Lung (tissue), 12 donors: ENCODE data around the gene GET3. TPM values are rescaled to one million over a fixed set of nuclear protein-coding genes. Genes with fewer than 3 reads are reported as not detected.
"Not testable (repeated sequence)": the region's sequence is repeated elsewhere in the genome, so short reads cannot be mapped to it uniquely, and the experiment has no call there.

Experiments used
- ATAC-seq: fragments of 200-7000 bp; cut with Tn5 transposase; one replicate; pipeline ENCODE4 v1.9.1; 2020; ENCODE audit warnings: moderate number of reproducible peaks; ENCODE audit not compliant: insufficient read depth, low FRiP score
- DNase-seq, 3 donors: peaks; one replicate each; pipeline ENCODE4 v3.0.0-alpha.2; 2013 to 2017
- H3K27ac ChIP-seq, 2 donors: one replicate each; pipeline ENCODE4 v1.5.1; 2013; ENCODE audit warnings: mild to moderate bottlenecking in 2 of 2, moderate library complexity in 2 of 2, control low read depth in 1 of 2, inconsistent platforms in 1 of 2, low read depth in 1 of 2, low read length in 1 of 2
- H3K27me3 ChIP-seq, 3 donors: one replicate each; pipeline ENCODE4 v1.5.1; 2013; ENCODE audit warnings: low read length in 2 of 3; ENCODE audit not compliant: control insufficient read depth in 3 of 3, insufficient read depth in 3 of 3
- H3K36me3 ChIP-seq, 4 donors: one replicate each; pipeline ENCODE4 v1.5.1; 2013; ENCODE audit warnings: low read length in 4 of 4, mild to moderate bottlenecking in 1 of 4, moderate library complexity in 1 of 4; ENCODE audit not compliant: control insufficient read depth in 4 of 4, insufficient read depth in 4 of 4
- H3K4me1 ChIP-seq, 5 donors: one replicate each; pipeline ENCODE4 v1.5.1; 2013; ENCODE audit warnings: low read length in 5 of 5, mild to moderate bottlenecking in 2 of 5, moderate library complexity in 1 of 5; ENCODE audit not compliant: control insufficient read depth in 5 of 5, insufficient read depth in 5 of 5
- H3K4me3 ChIP-seq: one replicate; pipeline ENCODE4 v1.5.1; 2013; ENCODE audit warnings: mild to moderate bottlenecking, control low read depth, moderate library complexity
- H3K9ac ChIP-seq, 2 donors: one replicate each; pipeline ENCODE4 v1.5.1; 2013; ENCODE audit warnings: low read length in 2 of 2, control low read depth in 1 of 2; ENCODE audit not compliant: insufficient read depth in 1 of 2
- H3K9me3 ChIP-seq, 4 donors: one replicate each; pipeline ENCODE4 v1.5.1; 2013; ENCODE audit warnings: low read length in 3 of 4, mild to moderate bottlenecking in 1 of 4, moderate library complexity in 1 of 4; ENCODE audit not compliant: control insufficient read depth in 4 of 4, insufficient read depth in 3 of 4
- WGBS, 2 donors: extraction: QIAGEN DNeasy Blood & Tissue Kit; methylation state at CpG; one replicate each; pipeline ENCODE4 v1.1.7; 2013; 5-methylcytosine and 5-hydroxymethylcytosine counted together
- polyA plus RNA-seq, 2 donors: library from polyadenylated mRNA; stranded (reverse); fragments of 200-250 nt; gene quantifications; one replicate each; pipeline ENCODE4 v1.2.1, GENCODE V29; 2013
- total RNA-seq, 2 donors: library from RNA; depleted of rRNA in 1 of 2; stranded (reverse); fragments of >200 nt in 1 of 2; gene quantifications; one replicate each; pipeline ENCODE4 v1.2.1, GENCODE V29; 2014 to 2021
- TF ChIP-seq, protein P1 (sequence below): IDR thresholded peaks from 2 replicates; pipeline ENCODE4 v1.5.1; 2012; ENCODE audit warnings: mild to moderate bottlenecking; ENCODE audit errors: control extremely low read depth, extremely low read depth
- donor health status: control.
- donor health status: control.
- donor health status: Bipolar disorder and iron deficiency.
- donor health status: healthy.
- donor health status: DM: yes; HTN: yes; CAD: no.

The GET3 gene
- total and polyA plus RNA-seq, 4 donors = 33.4 to 112 (median 76.9) TPM

DNA sequence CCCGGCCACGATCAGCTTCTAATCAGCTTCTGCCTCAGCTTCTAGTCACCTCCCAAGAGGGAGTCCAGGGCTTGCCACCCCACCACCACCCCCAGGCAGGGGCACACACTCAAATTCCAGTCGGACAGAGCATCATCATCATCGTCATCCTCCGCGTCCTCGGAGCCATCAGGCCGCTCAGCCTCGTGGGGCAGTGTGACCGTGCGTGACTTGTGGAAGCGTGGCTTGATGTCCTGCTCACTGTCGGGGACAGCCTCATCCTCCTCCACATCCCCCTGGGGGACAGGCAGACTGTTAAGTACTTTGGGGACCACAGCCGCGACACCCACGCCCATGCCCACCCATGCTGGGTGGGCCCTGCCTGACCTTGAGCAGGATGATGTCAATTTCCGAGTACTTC is 26.1 kb upstream of the GET3 start:
- ATAC-seq = no peak
- Histone ChIP-seq H3K4me3 (no peak overlapping the region), H3K9me3 (no peaks in the 10 kb centered on the region), H3K9ac (no peak overlapping the region), H3K27ac (no peak overlapping the region), H3K27me3 (no peaks in the 10 kb centered on the region), H3K4me1 (no peaks in the 10 kb centered on the region), H3K36me3 (peaks cover 18 to 61% (median 53%) of the 10 kb centered on the region in 4 donors)
- TF ChIP-seq, protein P1, sequence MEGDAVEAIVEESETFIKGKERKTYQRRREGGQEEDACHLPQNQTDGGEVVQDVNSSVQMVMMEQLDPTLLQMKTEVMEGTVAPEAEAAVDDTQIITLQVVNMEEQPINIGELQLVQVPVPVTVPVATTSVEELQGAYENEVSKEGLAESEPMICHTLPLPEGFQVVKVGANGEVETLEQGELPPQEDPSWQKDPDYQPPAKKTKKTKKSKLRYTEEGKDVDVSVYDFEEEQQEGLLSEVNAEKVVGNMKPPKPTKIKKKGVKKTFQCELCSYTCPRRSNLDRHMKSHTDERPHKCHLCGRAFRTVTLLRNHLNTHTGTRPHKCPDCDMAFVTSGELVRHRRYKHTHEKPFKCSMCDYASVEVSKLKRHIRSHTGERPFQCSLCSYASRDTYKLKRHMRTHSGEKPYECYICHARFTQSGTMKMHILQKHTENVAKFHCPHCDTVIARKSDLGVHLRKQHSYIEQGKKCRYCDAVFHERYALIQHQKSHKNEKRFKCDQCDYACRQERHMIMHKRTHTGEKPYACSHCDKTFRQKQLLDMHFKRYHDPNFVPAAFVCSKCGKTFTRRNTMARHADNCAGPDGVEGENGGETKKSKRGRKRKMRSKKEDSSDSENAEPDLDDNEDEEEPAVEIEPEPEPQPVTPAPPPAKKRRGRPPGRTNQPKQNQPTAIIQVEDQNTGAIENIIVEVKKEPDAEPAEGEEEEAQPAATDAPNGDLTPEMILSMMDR = no peak
- 96 to 98% methylated on average over 17 of the region's 17 CpGs for WGBS, 2 donors
- DNase-seq = no peak

DNA sequence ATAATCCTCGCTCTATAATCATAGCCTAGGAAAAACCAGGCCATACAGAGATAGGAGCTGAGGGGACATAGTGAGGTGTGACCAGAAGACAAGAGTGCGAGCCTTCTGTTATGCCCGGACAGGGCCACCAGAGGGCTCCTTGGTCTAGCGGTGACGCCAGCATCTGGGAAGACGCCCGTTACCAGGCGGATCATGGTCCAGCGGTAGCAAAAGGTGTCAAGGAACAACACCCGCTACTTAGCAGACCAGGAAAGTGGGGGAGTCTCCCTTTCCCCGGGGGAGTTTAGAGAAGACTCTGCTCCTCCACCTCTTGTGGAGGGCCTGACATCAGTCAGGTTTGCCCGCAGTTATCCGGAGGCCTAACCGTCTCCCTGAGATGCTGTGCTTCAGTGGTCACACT is 25.2 kb upstream of the GET3 start:
- H3K9ac ChIP-seq, H3K27me3 ChIP-seq, H3K4me3 ChIP-seq, H3K4me1 ChIP-seq, ATAC-seq, DNase-seq, H3K27ac ChIP-seq, H3K9me3 ChIP-seq: not testable (repeated sequence)
- 54 to 56% methylated on average over 11 to 12 of the region's 14 CpGs for WGBS, 2 donors
- H3K36me3 ChIP-seq = peaks cover 18 to 61% (median 53%) of the 10 kb centered on the region in 4 donors

DNA sequence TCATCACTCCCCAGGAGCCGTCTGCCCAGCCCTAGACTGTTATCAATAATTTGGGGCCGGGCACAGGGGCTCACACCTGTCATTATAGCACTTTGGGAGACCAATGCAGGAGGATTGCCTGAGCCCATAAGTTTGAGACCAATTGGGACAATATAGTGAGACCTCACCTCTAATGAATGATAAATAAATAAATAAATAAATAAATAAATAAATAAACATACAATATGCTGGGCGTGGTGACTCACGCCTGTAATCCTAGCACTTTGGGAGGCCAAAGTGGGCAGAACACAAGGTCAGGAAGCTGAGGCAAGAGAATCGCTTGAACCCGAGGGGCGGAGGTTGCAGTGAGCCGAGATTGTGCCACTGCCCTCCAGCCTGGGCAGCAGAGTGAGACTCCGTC is 24.0 kb upstream of the GET3 start:
- not testable (repeated sequence) for H3K27ac ChIP-seq, H3K27me3 ChIP-seq, H3K4me1 ChIP-seq, H3K9ac ChIP-seq, H3K9me3 ChIP-seq, H3K4me3 ChIP-seq, DNase-seq, ATAC-seq
- 93 to 98% methylated on average over 9 of the region's 9 CpGs for WGBS, 2 donors
- H3K36me3 ChIP-seq = peaks cover 18 to 56% (median 54%) of the 10 kb centered on the region in 4 donors

DNA sequence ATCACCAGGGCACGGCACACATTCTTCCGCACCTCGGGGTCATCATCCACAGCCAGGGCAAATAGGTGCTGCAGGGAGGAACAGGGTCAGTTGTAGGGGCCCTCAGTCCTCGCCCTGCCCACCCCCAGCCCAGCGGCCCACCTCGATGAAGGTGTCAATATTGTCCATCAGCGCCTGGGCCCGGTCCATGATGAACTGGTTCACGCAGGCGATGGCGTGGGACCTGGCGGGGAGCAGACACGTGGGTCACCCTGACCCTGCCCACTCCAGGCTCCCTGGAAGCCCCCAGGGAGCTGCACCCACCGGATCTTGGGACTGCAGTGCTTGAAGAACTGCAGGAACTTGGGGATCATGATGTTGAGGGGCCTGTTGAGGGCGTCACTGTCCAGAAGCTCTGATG is 22.2 kb upstream of the GET3 start:
- Histone ChIP-seq H3K36me3 (peaks cover 7 to 59% (median 55%) of the 10 kb centered on the region in 4 donors), H3K27ac (no peak overlapping the region), H3K9ac (no peak overlapping the region), H3K4me1 (peaks cover 0 to 3% (median under 1%) of the 10 kb centered on the region in 5 donors), H3K27me3 (no peaks in the 10 kb centered on the region), H3K4me3 (no peak overlapping the region), H3K9me3 (no peaks in the 10 kb centered on the region)
- 95 to 96% methylated on average over 15 of the region's 15 CpGs for WGBS, 2 donors
- no peak for DNase-seq
- ATAC-seq = no peak
- TF ChIP-seq, protein P1 = no peak
